HG02759 (cell line): ENCODE measurements around the gene ATAD3A.

Experiments used
- ATAC-seq: cut with Tn5 transposase; IDR thresholded peaks from one replicate; pipeline ENCODE4 v1.9.1; 2021; ENCODE audit warnings: mild to moderate bottlenecking, moderate library complexity; ENCODE audit not compliant: unreplicated experiment

Gene ATAD3A

GRCh38 chr1:1537626-1538250 lies 25.8 kb downstream of the ATAD3A start:
- ATAC-seq: no peak

GRCh38 chr1:1538334-1538733 lies 26.4 kb downstream of the ATAD3A start:
- ATAC-seq: no peak

GRCh38 chr1:1538989-1539309 lies 27.0 kb downstream of the ATAD3A start:
- no peak for ATAC-seq

GRCh38 chr1:1539310-1540089 lies 27.5 kb downstream of the ATAD3A start:
- no peak for ATAC-seq

GRCh38 chr1:1540090-1540817 lies 28.3 kb downstream of the ATAD3A start, which contains the start of gene TMEM240:
Gene TMEM240 (minus strand): TSS chr1:1540624. CDS start chr1:1540346, 278 bp downstream.
- ATAC-seq: no peak

- ATAC-seq: no peak
Measured at GRCh38 chr1:1540818-1541628, 29.1 kb downstream of the ATAD3A start.

GRCh38 chr1:1541956-1542765 lies 30.2 kb downstream of the ATAD3A start:
- no peak for ATAC-seq

- no peak for ATAC-seq
Measured at GRCh38 chr1:1542766-1543705, 31.1 kb downstream of the ATAD3A start.

- ATAC-seq: no peak
Measured at GRCh38 chr1:1543706-1544099, 31.7 kb downstream of the ATAD3A start.

GRCh38 chr1:1544544-1544943 lies 32.6 kb downstream of the ATAD3A start:
- ATAC-seq: no peak

GRCh38 chr1:1545946-1546737 lies 34.2 kb downstream of the ATAD3A start:
- no peak for ATAC-seq

- no peak for ATAC-seq
Measured at GRCh38 chr1:1547011-1547410, 35.0 kb downstream of the ATAD3A start.

GRCh38 chr1:1547476-1547875 lies 35.5 kb downstream of the ATAD3A start:
- ATAC-seq: no peak

- no peak for ATAC-seq
Measured at GRCh38 chr1:1548591-1548990, 36.6 kb downstream of the ATAD3A start.

- no peak for ATAC-seq
Measured at GRCh38 chr1:1550087-1550486, 38.1 kb downstream of the ATAD3A start.

- ATAC-seq: no peak
Measured at GRCh38 chr1:1550591-1551432, 38.9 kb downstream of the ATAD3A start.

- no peak for ATAC-seq
Measured at GRCh38 chr1:1551524-1552262, 39.7 kb downstream of the ATAD3A start.
